Left ventricle myocardium superior (tissue), 1 donor: Measurements from ENCODE around the gene PHIP. TPM values are rescaled to one million over a fixed set of nuclear protein-coding genes. Genes with fewer than 3 reads are reported as not detected.

Experiments
- ATAC-seq: fragments of 200-7000 bp; cut with Tn5 transposase; one replicate; pipeline ENCODE4 v1.9.1; 2020; ENCODE audit warnings: mild to moderate bottlenecking, moderate library complexity
- DNase-seq: peaks from one replicate; pipeline ENCODE4 v3.0.0-alpha.2; 2020
- intact Hi-C: fragments of 100-400 bp; cut with micrococcal nuclease; formaldehyde crosslinking; loops from one replicate; pipeline ENCODE4 v1.11.0; 2022
- total RNA-seq: library from RNA; stranded (reverse); fragmentation: NEBNext Ultra II Directional; extraction: Animal tissue kit (Norgen Biotek cat#: 25700); gene quantifications from one replicate; pipeline ENCODE4 v1.2.1, GENCODE V29; 2021
- donor health status: DM: no; HTN: yes; CAD: no; lungs with severe emphysema.

The PHIP gene
- total RNA-seq, 1 donor from 2014 or later = 17.3 TPM

- DNase-seq (no peak), ATAC-seq (no peak)
- intact Hi-C loops = no loop called here
These were observed 46.0 kb downstream of the PHIP start for GRCh38 chr6:79031821-79032590.

- no peak for ATAC-seq
- intact Hi-C loops = no loop called here
- DNase-seq = no peak
These were observed 47.5 kb downstream of the PHIP start for GRCh38 chr6:79030511-79030910.

DNA sequence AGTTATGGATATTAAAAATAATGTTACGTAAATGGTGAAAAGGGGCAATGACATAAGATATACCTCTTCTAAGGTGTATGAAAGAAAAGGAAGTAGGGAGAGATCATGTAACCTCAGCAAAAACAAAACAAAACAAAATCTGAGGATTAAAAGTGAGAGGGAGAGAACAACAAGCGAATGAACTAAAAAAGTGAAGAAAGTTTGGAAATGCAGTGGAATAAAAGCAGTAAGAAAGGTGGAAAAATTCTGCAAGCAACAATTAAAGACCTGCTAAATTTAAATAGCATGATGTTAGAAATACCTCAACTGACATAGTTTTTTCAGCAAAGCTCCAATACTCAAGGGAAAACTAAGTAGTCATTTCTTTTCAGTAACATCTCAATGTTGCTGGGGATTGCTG is 48.0 kb downstream of the PHIP start:
- intact Hi-C loops = no loop called here
- ATAC-seq (no peak), DNase-seq (no peak)

DNA sequence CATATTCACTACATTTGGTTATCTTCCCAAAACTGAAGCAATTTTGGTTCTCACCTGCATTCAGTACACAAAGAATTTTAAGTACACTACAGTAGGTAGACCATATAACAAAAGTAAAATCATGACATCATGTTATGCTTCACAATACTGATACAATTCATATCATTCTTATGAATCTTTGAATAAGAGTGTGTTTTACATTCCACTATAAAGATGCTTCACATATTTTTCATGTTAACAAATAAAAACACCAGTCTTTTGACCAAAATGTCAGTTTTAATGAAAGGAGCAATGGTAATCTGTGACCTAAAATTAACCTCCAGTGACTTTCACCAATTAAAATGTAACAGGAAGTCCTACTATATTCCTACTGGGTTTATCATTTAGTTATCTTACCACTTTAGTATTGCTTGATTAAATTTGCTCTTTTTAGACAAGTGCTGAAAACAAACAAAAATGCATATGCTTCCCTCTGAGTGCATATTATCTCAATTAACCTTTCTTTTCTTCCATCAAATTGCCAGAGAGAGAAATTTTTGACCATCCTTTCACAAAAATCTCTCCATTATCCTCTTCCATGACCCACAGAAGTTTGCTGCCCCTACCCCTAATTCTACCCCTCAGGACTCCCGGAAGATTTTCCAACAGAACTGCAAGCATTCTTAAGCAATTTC is 49.3 kb downstream of the PHIP start:
- DNase-seq (no peak), ATAC-seq (no peak)
- intact Hi-C loops = no loop called here

GRCh38 chr6:79011940-79012339 is 66.1 kb downstream of the PHIP start:
- DNase-seq (no peak), ATAC-seq (no peak)
- intact Hi-C loops = no loop called here

- intact Hi-C loops = no loop called here
- peak; percentile 45 for ATAC-seq
- DNase-seq = no peak
These were observed 67.6 kb downstream of the PHIP start for GRCh38 chr6:79010422-79010821.

- intact Hi-C loops = no loop called here
- DNase-seq (no peak), ATAC-seq (peak; percentile 57)
These were observed 68.2 kb downstream of the PHIP start for GRCh38 chr6:79009819-79010218.

- intact Hi-C loops = no loop called here
- DNase-seq = no peak
- ATAC-seq = no peak
These were observed 72.6 kb downstream of the PHIP start for GRCh38 chr6:79005497-79005896.

DNA sequence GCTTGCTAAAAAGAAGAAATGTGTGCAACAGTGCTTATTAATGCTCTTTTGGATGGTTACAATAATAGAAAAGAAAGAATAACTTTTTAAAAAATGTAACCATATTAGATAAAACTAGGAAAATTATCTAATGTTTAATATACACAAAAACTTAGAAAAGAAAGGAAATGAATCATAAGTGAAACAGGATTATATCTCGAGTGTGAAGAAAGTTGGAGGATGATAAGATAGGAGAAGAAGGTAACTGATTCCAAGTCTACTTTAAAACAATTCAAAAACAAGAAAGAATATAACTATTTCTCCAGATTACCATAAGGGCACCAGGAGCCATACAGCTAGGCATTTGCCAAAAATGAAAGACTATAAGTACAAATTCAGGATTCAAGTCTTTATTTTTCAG is 73.0 kb downstream of the PHIP start:
- intact Hi-C loops = no loop called here
- no peak for DNase-seq
- no peak for ATAC-seq

- no peak for DNase-seq
- no peak for ATAC-seq
- intact Hi-C loops = no loop called here
These were observed 73.8 kb downstream of the PHIP start for GRCh38 chr6:79004239-79004638.

- intact Hi-C loops = no loop called here
- DNase-seq = no peak
- ATAC-seq = no peak
These were observed 76.6 kb downstream of the PHIP start for GRCh38 chr6:79001415-79001814.

DNA sequence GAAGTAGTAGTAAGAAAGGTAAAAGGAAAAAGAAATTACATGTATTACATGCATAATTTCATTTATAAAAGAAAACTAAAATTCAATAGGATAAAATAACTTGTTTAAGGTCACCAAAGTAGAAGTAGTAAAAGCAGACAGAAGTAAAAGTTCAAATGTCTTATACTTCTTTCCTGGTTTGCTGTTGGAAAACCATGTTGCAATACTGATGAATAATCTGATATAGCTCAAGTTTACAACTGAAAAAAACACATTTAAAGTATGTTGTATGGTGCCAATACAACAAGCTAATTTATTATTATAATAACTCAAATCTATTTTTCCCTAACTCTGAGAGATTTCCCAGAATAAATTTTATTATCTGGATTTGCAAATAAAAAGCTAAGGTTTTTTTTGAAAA is 78.3 kb downstream of the PHIP start:
- intact Hi-C loops = no loop called here
- DNase-seq = no peak

DNA sequence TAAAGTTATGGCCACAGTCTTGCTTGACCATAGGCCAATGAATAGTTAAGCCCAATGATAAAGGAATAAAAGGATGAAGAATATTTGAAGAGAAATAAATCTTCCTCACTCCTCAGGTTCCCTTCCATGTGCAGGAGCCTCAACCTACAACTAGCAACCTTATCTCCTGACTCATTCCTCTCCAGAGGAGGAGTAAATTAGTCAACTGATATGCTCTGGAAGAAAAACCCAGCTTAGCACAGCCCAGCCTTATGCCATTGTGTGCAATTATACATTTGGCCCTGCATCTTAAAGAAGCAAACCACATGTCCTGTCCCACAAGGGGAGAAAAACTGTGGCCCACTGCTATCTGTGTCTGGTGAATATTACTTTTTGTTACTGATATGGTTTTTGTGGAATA is 82.1 kb downstream of the PHIP start:
- ATAC-seq (no peak), DNase-seq (no peak)
- intact Hi-C loops = no loop called here

More for the DNA sequence above, 78.3 kb downstream of the PHIP start:
- no peak for ATAC-seq

GRCh38 chr6:78995346-78995745 is 82.7 kb downstream of the PHIP start:
- ATAC-seq (no peak), DNase-seq (no peak)
- intact Hi-C loops = no loop called here

- intact Hi-C loops = no loop called here
- ATAC-seq (no peak), DNase-seq (no peak)
These were observed 84.1 kb downstream of the PHIP start for GRCh38 chr6:78993955-78994354.

DNA sequence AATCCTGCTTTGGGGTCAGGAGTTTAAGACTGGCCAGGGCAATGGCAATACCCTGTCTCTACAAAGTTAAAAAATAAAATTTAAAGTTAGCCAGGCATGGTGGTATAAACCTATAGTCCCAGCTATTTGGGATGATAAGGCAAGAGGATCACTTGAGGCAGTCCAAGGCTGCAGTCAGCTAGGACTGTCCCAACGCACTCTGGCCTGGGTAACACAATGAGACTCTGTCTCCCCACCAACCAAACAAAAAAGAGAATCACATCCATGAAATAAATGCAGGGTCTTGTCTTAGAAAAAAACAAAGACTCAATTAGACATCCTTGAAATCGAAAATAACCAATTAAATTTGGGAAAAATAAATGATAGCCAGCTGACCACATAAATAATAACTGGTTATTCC is 88.9 kb downstream of the PHIP start:
- no peak for ATAC-seq

GRCh38 chr6:78986161-78986560 is 91.9 kb downstream of the PHIP start:
- no peak for DNase-seq
- no peak for ATAC-seq
- intact Hi-C loops = no loop called here

More for the DNA sequence above, 88.9 kb downstream of the PHIP start:
- intact Hi-C loops = no loop called here
- DNase-seq = no peak

DNA sequence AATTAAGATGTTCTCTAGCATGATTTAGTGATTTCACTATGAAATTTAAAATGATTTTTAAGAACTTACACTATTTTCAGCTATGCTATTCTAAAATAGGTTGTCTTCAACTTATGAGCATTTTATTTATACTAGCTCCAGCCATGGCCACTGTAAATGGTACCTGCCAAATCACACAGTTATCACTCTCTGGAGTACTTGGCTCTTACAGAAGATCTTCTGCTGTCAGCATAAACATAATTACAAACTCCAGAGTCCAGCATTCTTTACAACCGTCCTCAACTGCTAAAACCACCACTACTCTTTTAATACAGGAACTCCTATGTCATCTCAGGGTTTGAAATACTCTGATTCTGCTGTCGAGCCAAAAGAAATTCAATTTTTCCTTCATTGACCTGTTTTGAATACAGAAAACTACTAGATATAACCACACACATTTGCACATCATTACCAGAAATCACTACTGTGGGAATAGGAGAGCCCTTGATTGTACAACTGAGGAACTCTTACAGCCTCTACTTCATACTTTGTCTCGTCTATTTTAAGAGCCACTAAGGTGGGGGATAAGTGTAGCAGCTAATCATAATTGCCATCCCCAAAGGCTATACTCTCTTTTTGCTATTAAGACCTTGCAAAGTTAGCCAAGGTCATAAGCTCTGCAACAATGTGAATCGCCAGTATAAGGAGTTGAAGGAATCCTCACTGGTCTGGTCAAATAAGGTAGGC is 93.7 kb downstream of the PHIP start:
- ATAC-seq (peak; percentile 99), DNase-seq (no peak)
- intact Hi-C loops = no loop called here

DNA sequence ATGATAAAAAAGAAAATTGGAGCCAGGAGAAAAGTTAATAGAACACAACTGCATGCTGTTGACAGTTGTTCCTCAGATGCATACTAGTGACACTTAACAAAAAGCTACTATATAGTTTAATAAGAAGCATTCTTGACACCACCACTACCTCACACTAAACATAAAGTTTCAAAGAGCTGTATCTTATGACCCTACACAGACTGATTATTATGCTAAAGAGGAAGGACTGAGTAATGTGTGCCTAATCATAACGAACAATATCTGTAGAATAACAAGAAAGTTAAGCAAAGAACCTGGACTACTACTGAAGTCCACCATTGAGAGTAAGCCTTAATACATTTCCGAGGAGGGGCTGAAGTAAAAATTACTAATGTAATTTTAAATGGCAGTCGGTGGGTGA is 110.9 kb downstream of the PHIP start:
- intact Hi-C loops = loop anchor here (10.0 kb wide), 1 partner anchor 108 kb away; the partner anchor contains the start of gene PHIP

DNA sequence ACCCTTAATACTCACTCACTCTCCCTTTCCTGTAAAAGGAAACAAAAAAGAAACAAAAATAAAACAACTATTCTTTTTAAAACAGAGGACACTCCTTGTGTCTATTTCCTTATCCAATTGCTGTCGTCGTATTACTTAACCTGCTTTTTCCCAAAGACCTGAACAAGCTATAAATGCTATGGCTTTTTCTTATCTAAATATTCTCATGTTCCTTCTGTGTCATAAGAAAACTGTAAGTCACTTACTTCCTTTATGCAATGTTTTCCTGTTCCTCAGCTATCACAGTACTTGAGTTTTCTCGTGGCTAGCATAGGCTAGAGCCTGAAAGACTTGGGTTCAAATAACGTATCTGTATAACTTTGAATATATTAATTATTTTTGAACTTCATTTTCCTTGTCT is 111.5 kb downstream of the PHIP start:
- ATAC-seq (no peak), DNase-seq (no peak)
- intact Hi-C loops = loop anchor here (10.0 kb wide), 1 partner anchor 108 kb away; the partner anchor contains the start of gene PHIP

More for the DNA sequence above, 110.9 kb downstream of the PHIP start:
- DNase-seq (no peak), ATAC-seq (no peak)
